Peyer's patch (tissue), 4 donors: ENCODE data around the gene CDC27. TPM values are rescaled to one million over a fixed set of nuclear protein-coding genes. Genes with fewer than 3 reads are reported as not detected.
"Not testable (repeated sequence)": the region's sequence is repeated elsewhere in the genome, so short reads cannot be mapped to it uniquely, and the experiment has no call there.

Experiments used
- DNase-seq, 3 donors: peaks; one replicate each; pipeline ENCODE4 v3.0.0-alpha.2; 2017 to 2019
- H3K27ac ChIP-seq, 4 donors: fragments of 200-600 bp; sonication (generic); one replicate each; pipeline ENCODE4 v1.5.1; 2016 to 2019
- H3K27me3 ChIP-seq, 2 donors: fragments of 200-600 bp; sonication (generic); one replicate each; pipeline ENCODE4 v1.5.1; 2019
- H3K36me3 ChIP-seq, 3 donors: fragments of 200-600 bp; sonication (generic); one replicate each; pipeline ENCODE4 v1.5.1; 2016 to 2019
- H3K4me1 ChIP-seq, 4 donors: fragments of 200-600 bp; sonication (generic); one replicate each; pipeline ENCODE4 v1.5.1; 2016 to 2019
- H3K4me3 ChIP-seq, 4 donors: fragments of 200-600 bp; sonication (generic); 1 replicate in 3 of 4; 2 replicates in 1 of 4; pipeline ENCODE4 v1.5.1; 2016 to 2019; ENCODE audit warnings: mild to moderate bottlenecking in 1 of 4
- H3K9me3 ChIP-seq, 4 donors: fragments of 200-600 bp; sonication (generic); one replicate each; pipeline ENCODE4 v1.5.1; 2016 to 2019; ENCODE audit warnings: mild to moderate bottlenecking in 1 of 4
- POLR2A ChIP-seq, 2 donors: fragments of 450-650 bp; IDR thresholded peaks; one replicate each; pipeline ENCODE4 v1.5.1; 2017; ENCODE audit warnings: antibody characterized with exemption in 2 of 2, mild to moderate bottlenecking in 2 of 2, moderate library complexity in 2 of 2
- total RNA-seq, 4 donors: library from RNA; depleted of rRNA; stranded (reverse); fragments of >200 nt; gene quantifications; one replicate each; pipeline ENCODE4 v1.1.0, GENCODE V29; 2016
- TF ChIP-seq, protein P1 (sequence below), 6 experiments: fragments of 450-650 bp in 4 of 6; fragments of 200-600 bp in 2 of 6; sonication (generic) in 1 of 6; IDR thresholded peaks; one replicate each; pipeline ENCODE4 v1.5.1; 2017 to 2019; ENCODE audit warnings: antibody characterized with exemption in 6 of 6, mild to moderate bottlenecking in 3 of 6, moderate library complexity in 1 of 6

CDC27 gene
- total RNA-seq, 4 donors from 2014 or later = 29.9 to 72.6 (median 47.4) TPM

DNA sequence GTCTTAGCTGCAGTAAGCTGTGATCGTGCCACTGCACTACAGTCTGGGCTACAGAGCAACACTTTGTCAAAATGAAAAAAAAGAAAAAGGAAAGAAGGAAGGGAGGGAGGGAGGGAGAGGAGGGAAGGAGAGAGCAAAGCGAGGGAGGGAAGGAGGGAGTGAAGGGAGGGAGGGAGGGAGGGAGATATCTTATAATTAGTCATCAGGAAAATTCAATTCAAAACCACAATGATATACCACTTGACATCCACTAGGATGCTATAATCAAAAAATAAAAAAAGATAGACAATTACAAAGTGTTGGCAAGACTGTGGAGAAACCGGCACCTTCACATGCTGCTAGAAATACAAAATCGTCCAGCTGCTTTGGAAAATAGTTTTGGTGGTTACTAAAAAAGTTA is 93.8 kb downstream of the CDC27 start:
- Histone ChIP-seq H3K4me3 (no peak overlapping the region), H3K36me3 (no peaks in the 10 kb centered on the region), H3K4me1 (peaks cover 0 to 10% (median 5%) of the 10 kb centered on the region in 4 donors), H3K27ac (no peak overlapping the region), H3K9me3 (no peaks in the 10 kb centered on the region), H3K27me3 (no peaks in the 10 kb centered on the region)
- TF ChIP-seq, protein P1, sequence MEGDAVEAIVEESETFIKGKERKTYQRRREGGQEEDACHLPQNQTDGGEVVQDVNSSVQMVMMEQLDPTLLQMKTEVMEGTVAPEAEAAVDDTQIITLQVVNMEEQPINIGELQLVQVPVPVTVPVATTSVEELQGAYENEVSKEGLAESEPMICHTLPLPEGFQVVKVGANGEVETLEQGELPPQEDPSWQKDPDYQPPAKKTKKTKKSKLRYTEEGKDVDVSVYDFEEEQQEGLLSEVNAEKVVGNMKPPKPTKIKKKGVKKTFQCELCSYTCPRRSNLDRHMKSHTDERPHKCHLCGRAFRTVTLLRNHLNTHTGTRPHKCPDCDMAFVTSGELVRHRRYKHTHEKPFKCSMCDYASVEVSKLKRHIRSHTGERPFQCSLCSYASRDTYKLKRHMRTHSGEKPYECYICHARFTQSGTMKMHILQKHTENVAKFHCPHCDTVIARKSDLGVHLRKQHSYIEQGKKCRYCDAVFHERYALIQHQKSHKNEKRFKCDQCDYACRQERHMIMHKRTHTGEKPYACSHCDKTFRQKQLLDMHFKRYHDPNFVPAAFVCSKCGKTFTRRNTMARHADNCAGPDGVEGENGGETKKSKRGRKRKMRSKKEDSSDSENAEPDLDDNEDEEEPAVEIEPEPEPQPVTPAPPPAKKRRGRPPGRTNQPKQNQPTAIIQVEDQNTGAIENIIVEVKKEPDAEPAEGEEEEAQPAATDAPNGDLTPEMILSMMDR (IDR thresholded peaks at IDR 0.05) = no peak
- no peak for TF ChIP-seq POLR2A (IDR thresholded peaks at IDR 0.05)
- no peak for DNase-seq

- Histone ChIP-seq H3K9me3 (no peaks in the 10 kb centered on the region), H3K4me3 (no peak overlapping the region), H3K27ac (no peak overlapping the region), H3K36me3 (no peaks in the 10 kb centered on the region), H3K27me3 (no peaks in the 10 kb centered on the region), H3K4me1 (peaks cover 0 to 4% (median 0%) of the 10 kb centered on the region in 4 donors)
- no peak for TF ChIP-seq POLR2A (IDR thresholded peaks at IDR 0.05)
- TF ChIP-seq, protein P1 (IDR thresholded peaks at IDR 0.05) = no peak
- DNase-seq = no peak
These were observed 102.0 kb downstream of the CDC27 start for GRCh38 chr17:47087093-47087492.

GRCh38 chr17:47085736-47086135 is 103.4 kb downstream of the CDC27 start:
- Histone ChIP-seq H3K4me3 (no peak overlapping the region), H3K36me3 (peaks cover 0 to 4% (median 0%) of the 10 kb centered on the region in 3 donors), H3K4me1 (peaks cover 0 to 4% (median 0%) of the 10 kb centered on the region in 4 donors), H3K9me3 (no peaks in the 10 kb centered on the region), H3K27ac (no peak overlapping the region), H3K27me3 (no peaks in the 10 kb centered on the region)
- no peak for TF ChIP-seq POLR2A (IDR thresholded peaks at IDR 0.05)
- TF ChIP-seq, protein P1 (IDR thresholded peaks at IDR 0.05) = no peak
- no peak for DNase-seq

DNA sequence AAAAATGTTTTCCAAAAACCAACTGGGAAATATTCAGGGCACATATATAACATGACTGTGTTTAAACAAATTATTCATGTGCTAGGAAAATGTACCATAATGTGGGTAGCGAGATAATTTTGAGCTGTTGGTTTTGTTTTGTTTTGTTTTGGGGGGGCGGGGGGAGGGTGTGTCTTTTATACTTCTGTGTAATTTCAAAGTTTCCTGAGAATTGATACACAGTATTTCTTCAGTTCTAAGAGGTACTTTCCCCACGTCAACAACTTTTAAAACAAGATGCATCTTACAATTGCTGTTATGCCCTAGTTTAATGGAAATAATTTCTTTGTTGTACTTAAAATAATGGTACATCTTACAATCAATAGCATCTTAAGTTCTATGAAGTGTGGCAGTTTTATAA is 110.3 kb downstream of the CDC27 start:
- no peak for DNase-seq
- Histone ChIP-seq H3K4me1 (no peaks in the 10 kb centered on the region), H3K36me3 (peaks cover 0 to 4% (median 0%) of the 10 kb centered on the region in 3 donors), H3K27ac (no peak overlapping the region), H3K9me3 (no peaks in the 10 kb centered on the region), H3K27me3 (no peaks in the 10 kb centered on the region), H3K4me3 (no peak overlapping the region)
- TF ChIP-seq, protein P1 (IDR thresholded peaks at IDR 0.05) = no peak
- TF ChIP-seq POLR2A (IDR thresholded peaks at IDR 0.05) = no peak

- no peaks in the 10 kb centered on the region for H3K9me3 ChIP-seq
- TF ChIP-seq, protein P1 (IDR thresholded peaks at IDR 0.05) = no peak
- TF ChIP-seq POLR2A (IDR thresholded peaks at IDR 0.05) = no peak
- no peak overlapping the region for H3K27ac ChIP-seq
- no peaks in the 10 kb centered on the region for H3K4me1 ChIP-seq
- no peak overlapping the region for H3K4me3 ChIP-seq
- no peak for DNase-seq
- peaks cover 0 to 4% (median 0%) of the 10 kb centered on the region in 3 donors for H3K36me3 ChIP-seq
- no peaks in the 10 kb centered on the region for H3K27me3 ChIP-seq
These were observed 111.5 kb downstream of the CDC27 start for GRCh38 chr17:47077576-47077975.

DNA sequence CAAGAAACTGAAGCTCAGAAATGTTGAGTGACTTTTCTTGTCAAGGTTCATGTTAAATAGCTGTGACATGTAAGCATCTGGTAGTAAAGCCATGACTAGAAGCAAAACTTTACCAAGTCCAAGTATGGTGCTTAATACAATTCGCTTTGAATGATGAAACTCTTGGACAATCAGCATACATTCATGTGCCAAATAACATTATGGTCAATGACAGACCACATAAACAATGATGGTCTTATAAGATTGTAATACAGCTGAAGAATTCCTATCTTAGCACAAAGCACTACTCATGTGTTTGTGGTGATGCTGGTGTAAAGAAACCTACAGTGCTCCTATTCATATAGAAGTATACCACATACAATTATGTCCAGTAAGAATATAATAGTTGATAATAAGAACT is 112.9 kb downstream of the CDC27 start:
- Histone ChIP-seq H3K27ac (no peak overlapping the region), H3K4me3 (no peak overlapping the region), H3K27me3 (no peaks in the 10 kb centered on the region), H3K36me3 (no peaks in the 10 kb centered on the region), H3K4me1 (no peaks in the 10 kb centered on the region), H3K9me3 (no peaks in the 10 kb centered on the region)
- DNase-seq = no peak
- no peak for TF ChIP-seq POLR2A (IDR thresholded peaks at IDR 0.05)
- TF ChIP-seq, protein P1 (IDR thresholded peaks at IDR 0.05) = no peak

GRCh38 chr17:47074361-47074760 is 114.7 kb downstream of the CDC27 start:
- DNase-seq, H3K27ac ChIP-seq, H3K27me3 ChIP-seq, H3K4me3 ChIP-seq, H3K4me1 ChIP-seq, H3K9me3 ChIP-seq, H3K36me3 ChIP-seq: not testable (repeated sequence)

DNA sequence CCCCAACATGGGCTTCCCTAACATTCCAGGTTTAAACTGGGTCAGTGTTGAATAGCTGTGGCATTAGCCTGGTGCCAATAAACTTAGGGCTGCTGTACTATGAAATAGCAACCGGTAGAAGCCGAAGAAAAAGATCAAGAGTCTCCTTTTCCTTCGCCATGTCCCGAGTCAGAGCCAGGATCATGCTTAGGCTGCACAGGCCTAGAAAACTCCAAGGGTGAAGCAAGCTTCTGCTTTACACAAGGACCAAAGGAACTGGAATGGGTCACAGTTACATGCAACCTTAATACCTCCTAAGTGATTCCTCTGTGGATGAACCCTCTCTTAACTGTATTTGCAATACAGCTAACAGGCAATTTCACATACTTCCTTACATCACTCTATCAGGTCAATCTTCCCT is 115.5 kb downstream of the CDC27 start:
- not testable (repeated sequence) for H3K27ac ChIP-seq, H3K4me3 ChIP-seq, H3K36me3 ChIP-seq, DNase-seq, H3K9me3 ChIP-seq, H3K4me1 ChIP-seq, H3K27me3 ChIP-seq
